ENCODE measurements around the gene PROM1.

GRCh38 chr4:16055873-16056272 is 27.9 kb downstream of the PROM1 start:
- TF ChIP-seq, protein P1, sequence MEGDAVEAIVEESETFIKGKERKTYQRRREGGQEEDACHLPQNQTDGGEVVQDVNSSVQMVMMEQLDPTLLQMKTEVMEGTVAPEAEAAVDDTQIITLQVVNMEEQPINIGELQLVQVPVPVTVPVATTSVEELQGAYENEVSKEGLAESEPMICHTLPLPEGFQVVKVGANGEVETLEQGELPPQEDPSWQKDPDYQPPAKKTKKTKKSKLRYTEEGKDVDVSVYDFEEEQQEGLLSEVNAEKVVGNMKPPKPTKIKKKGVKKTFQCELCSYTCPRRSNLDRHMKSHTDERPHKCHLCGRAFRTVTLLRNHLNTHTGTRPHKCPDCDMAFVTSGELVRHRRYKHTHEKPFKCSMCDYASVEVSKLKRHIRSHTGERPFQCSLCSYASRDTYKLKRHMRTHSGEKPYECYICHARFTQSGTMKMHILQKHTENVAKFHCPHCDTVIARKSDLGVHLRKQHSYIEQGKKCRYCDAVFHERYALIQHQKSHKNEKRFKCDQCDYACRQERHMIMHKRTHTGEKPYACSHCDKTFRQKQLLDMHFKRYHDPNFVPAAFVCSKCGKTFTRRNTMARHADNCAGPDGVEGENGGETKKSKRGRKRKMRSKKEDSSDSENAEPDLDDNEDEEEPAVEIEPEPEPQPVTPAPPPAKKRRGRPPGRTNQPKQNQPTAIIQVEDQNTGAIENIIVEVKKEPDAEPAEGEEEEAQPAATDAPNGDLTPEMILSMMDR (IDR thresholded peaks at IDR 0.05), result no peak
- no peak for TF ChIP-seq EP300 (IDR thresholded peaks at IDR 0.05)
